ENCODE data around the gene DCUN1D3.
"Not testable (repeated sequence)": the region's sequence is repeated elsewhere in the genome, so short reads cannot be mapped to it uniquely, and the experiment has no call there.

Gene DCUN1D3

GRCh38 chr16:20862162-20862960 is 37.8 kb downstream of the DCUN1D3 start:
- Histone ChIP-seq H3K4me2 (ENCODE audit: low read depth, low read length, poor library complexity, severe bottlenecking) (no peak overlapping the region), H3K9ac (ENCODE audit: low read length) (no peak overlapping the region), H2AFZ (ENCODE audit: low read depth, low read length, severe bottlenecking) (no peak overlapping the region), H3F3A (ENCODE audit: insufficient read depth) (no peaks in the 10 kb centered on the region), H3K36me3 (ENCODE audit: low read length) (no peaks in the 10 kb centered on the region), H3K27ac (ENCODE audit: low read depth, low read length) (no peak overlapping the region), H4K20me1 (ENCODE audit: low read depth, low read length) (no peaks in the 10 kb centered on the region), H3K4me3 (ENCODE audit: insufficient read depth, low read length, poor library complexity, severe bottlenecking) (no peak overlapping the region), H3K27me3 (ENCODE audit: low read length) (no peaks in the 10 kb centered on the region), H3K9me3 (ENCODE audit: insufficient read depth, low read length) (no peaks in the 10 kb centered on the region), H3K9me2 (replicated peaks; ENCODE audit: insufficient read depth, low read length) (no peaks in the 10 kb centered on the region), H3K79me2 (ENCODE audit: insufficient read depth, low read length) (no peaks in the 10 kb centered on the region)
- no peak for TF ChIP-seq CTCF (IDR thresholded peaks at IDR 0.05; ENCODE audit: insufficient read depth, low read length, poor library complexity, severe bottlenecking)
- TF ChIP-seq EZH2phosphoT487 (conservative IDR thresholded peaks at IDR 0.05; ENCODE audit: low read length) = no peak

GRCh38 chr16:20860995-20861394 is 39.2 kb downstream of the DCUN1D3 start:
- H2AFZ ChIP-seq (ENCODE audit: low read depth, low read length, severe bottlenecking); H3K4me3 ChIP-seq (ENCODE audit: insufficient read depth, low read length, poor library complexity, severe bottlenecking); H3K79me2 ChIP-seq (ENCODE audit: insufficient read depth, low read length); H3K27ac ChIP-seq (ENCODE audit: low read depth, low read length); H3K9me3 ChIP-seq (ENCODE audit: insufficient read depth, low read length); H3K4me2 ChIP-seq (ENCODE audit: low read depth, low read length, poor library complexity, severe bottlenecking); H3K9ac ChIP-seq (ENCODE audit: low read length); H3K36me3 ChIP-seq (ENCODE audit: low read length); H3F3A ChIP-seq (ENCODE audit: insufficient read depth); H4K20me1 ChIP-seq (ENCODE audit: low read depth, low read length); H3K9me2 ChIP-seq (replicated peaks; ENCODE audit: insufficient read depth, low read length); H3K27me3 ChIP-seq (ENCODE audit: low read length): not testable (repeated sequence)

GRCh38 chr16:20860361-20860760 is 39.8 kb downstream of the DCUN1D3 start:
- H3K9me2 ChIP-seq (replicated peaks; ENCODE audit: insufficient read depth, low read length) = no peaks in the 10 kb centered on the region
- no peak overlapping the region for H3K9ac ChIP-seq (ENCODE audit: low read length)
- H3K79me2 ChIP-seq (ENCODE audit: insufficient read depth, low read length) = no peaks in the 10 kb centered on the region
- H4K20me1 ChIP-seq (ENCODE audit: low read depth, low read length) = no peaks in the 10 kb centered on the region
- no peak overlapping the region for H3K4me2 ChIP-seq (ENCODE audit: low read depth, low read length, poor library complexity, severe bottlenecking)
- H3K4me3 ChIP-seq (ENCODE audit: insufficient read depth, low read length, poor library complexity, severe bottlenecking) = no peak overlapping the region
- H3K36me3 ChIP-seq (ENCODE audit: low read length) = no peaks in the 10 kb centered on the region
- no peak overlapping the region for H2AFZ ChIP-seq (ENCODE audit: low read depth, low read length, severe bottlenecking)
- no peaks in the 10 kb centered on the region for H3F3A ChIP-seq (ENCODE audit: insufficient read depth)
- TF ChIP-seq EZH2phosphoT487 (conservative IDR thresholded peaks at IDR 0.05; ENCODE audit: low read length) = no peak
- TF ChIP-seq CTCF (IDR thresholded peaks at IDR 0.05; ENCODE audit: insufficient read depth, low read length, poor library complexity, severe bottlenecking) = no peak
- no peaks in the 10 kb centered on the region for H3K9me3 ChIP-seq (ENCODE audit: insufficient read depth, low read length)
- H3K27me3 ChIP-seq (ENCODE audit: low read length) = no peaks in the 10 kb centered on the region
- no peak overlapping the region for H3K27ac ChIP-seq (ENCODE audit: low read depth, low read length)

- Histone ChIP-seq H2AFZ (ENCODE audit: low read depth, low read length, severe bottlenecking) (no peak overlapping the region), H3K36me3 (ENCODE audit: low read length) (no peaks in the 10 kb centered on the region)
Measured at GRCh38 chr16:20859699-20860098, 40.5 kb downstream of the DCUN1D3 start.

More at GRCh38 chr16:20859699-20860098, 40.5 kb downstream of the DCUN1D3 start:
- Histone ChIP-seq H3K4me2 (ENCODE audit: low read depth, low read length, poor library complexity, severe bottlenecking) (no peak overlapping the region), H3F3A (ENCODE audit: insufficient read depth) (no peaks in the 10 kb centered on the region), H3K9ac (ENCODE audit: low read length) (no peak overlapping the region), H4K20me1 (ENCODE audit: low read depth, low read length) (no peaks in the 10 kb centered on the region), H3K9me3 (ENCODE audit: insufficient read depth, low read length) (no peaks in the 10 kb centered on the region), H3K79me2 (ENCODE audit: insufficient read depth, low read length) (no peaks in the 10 kb centered on the region), H3K4me3 (ENCODE audit: insufficient read depth, low read length, poor library complexity, severe bottlenecking) (no peak overlapping the region), H3K27ac (ENCODE audit: low read depth, low read length) (no peak overlapping the region), H3K27me3 (ENCODE audit: low read length) (no peaks in the 10 kb centered on the region), H3K9me2 (replicated peaks; ENCODE audit: insufficient read depth, low read length) (no peaks in the 10 kb centered on the region)
- TF ChIP-seq EZH2phosphoT487 (conservative IDR thresholded peaks at IDR 0.05; ENCODE audit: low read length) = no peak
- TF ChIP-seq CTCF (IDR thresholded peaks at IDR 0.05; ENCODE audit: insufficient read depth, low read length, poor library complexity, severe bottlenecking) = no peak

All from SU-DHL-6 (cell line).